HepG2 (cell line): Measurements from ENCODE around the gene EVI5. TPM values are rescaled to one million over a fixed set of nuclear protein-coding genes. Genes with fewer than 3 reads are reported as not detected.

Experiments used
- GFI1 ChIP-seq: sonication (generic); formaldehyde crosslinking; IDR thresholded peaks from 2 replicates; pipeline ENCODE4 v1.5.0; 2020; ENCODE audit warnings: missing genetic modification reagents, mild to moderate bottlenecking, borderline replicate concordance
- HNRNPLL ChIP-seq: fragments of 200-400 bp; formaldehyde crosslinking; IDR thresholded peaks from 2 replicates; pipeline ENCODE4 v1.6.1; 2017; ENCODE audit warnings: mild to moderate bottlenecking, low read depth, low read length; ENCODE audit not compliant: poor library complexity, severe bottlenecking
- NBN ChIP-seq: fragments of 450-650 bp; conservative IDR thresholded peaks from 2 replicates; pipeline ENCODE4 v1.6.1; 2017
- PHF20 ChIP-seq: sonication (generic); formaldehyde crosslinking; IDR thresholded peaks from 2 replicates; pipeline ENCODE4 v1.5.0; 2020; ENCODE audit warnings: mild to moderate bottlenecking, missing genetic modification reagents
- SOX6 ChIP-seq, 2 experiments: fragments of 450-650 bp in 1 of 2; sonication (generic) in 1 of 2; formaldehyde crosslinking in 1 of 2; IDR thresholded peaks; 2 replicates each; pipeline versions ENCODE4 v1.4.0 to v1.6.1; 2017 to 2020; ENCODE audit warnings: antibody characterized with exemption in 1 of 2, mild to moderate bottlenecking in 1 of 2, missing genetic modification reagents in 1 of 2
- THAP8 ChIP-seq: sonication (generic); formaldehyde crosslinking; IDR thresholded peaks from 2 replicates; pipeline ENCODE4 v1.5.1; 2020; ENCODE audit warnings: missing genetic modification reagents, mild to moderate bottlenecking, borderline replicate concordance
- TOPORS ChIP-seq: sonication (generic); formaldehyde crosslinking; IDR thresholded peaks from 2 replicates; pipeline ENCODE4 v1.8.0; 2023; ENCODE audit warnings: mild to moderate bottlenecking, missing genetic modification reagents
- ZBED4 ChIP-seq: sonication (generic); formaldehyde crosslinking; IDR thresholded peaks from 2 replicates; pipeline ENCODE4 v1.4.0; 2020; ENCODE audit warnings: missing genetic modification reagents, borderline replicate concordance
- ZFY ChIP-seq: sonication (generic); formaldehyde crosslinking; IDR thresholded peaks from 2 replicates; pipeline ENCODE4 v1.4.0; 2020; ENCODE audit warnings: missing genetic modification reagents
- ZNF430 ChIP-seq: sonication (generic); formaldehyde crosslinking; IDR thresholded peaks from 2 replicates; pipeline ENCODE4 v1.9.0; 2021; ENCODE audit warnings: mild to moderate bottlenecking, missing genetic modification reagents
- ZNF687 ChIP-seq: sonication (generic); formaldehyde crosslinking; IDR thresholded peaks from 2 replicates; pipeline ENCODE4 v1.5.1; 2020; ENCODE audit warnings: mild to moderate bottlenecking, missing genetic modification reagents, moderate library complexity
- polyA plus RNA-seq, 8 experiments: library from polyadenylated mRNA; depleted of rRNA in 3 of 8; stranded (reverse) in 7 of 8; unstranded in 1 of 8; fragments of >200 nt; fragmentation: Illumina TruSeq in 4 of 8; extraction: Trizol in 4 of 8; gene quantifications; 2 replicates each; pipeline versions ENCODE4 v1.2.1 to v1.2.3, GENCODE V29; 2011 to 2016; ENCODE audit warnings: low read depth in 4 of 8, missing spikeins in 1 of 8, mixed read lengths in 1 of 8; ENCODE audit not compliant: insufficient read depth in 1 of 8
- total RNA-seq, 5 experiments: library from RNA; depleted of rRNA; stranded (reverse); fragments of >200 nt; fragmentation: Illumina TruSeq; extraction: Trizol; gene quantifications; 2 replicates each; pipeline ENCODE4 v1.2.3, GENCODE V29; 2016; ENCODE audit warnings: low read depth in 1 of 5
- TF ChIP-seq, protein P1 (sequence below): sonication (generic); formaldehyde crosslinking; IDR thresholded peaks from 2 replicates; pipeline ENCODE4 v1.5.1; 2020; ENCODE audit warnings: mild to moderate bottlenecking, missing genetic modification reagents, borderline replicate concordance

EVI5 gene
- total and polyA plus RNA-seq, 2 of the 13 experiments (the other 11 are each of a cell fraction or from before 2014, with no cell fraction given), result 4.0 to 12.6 TPM

DNA sequence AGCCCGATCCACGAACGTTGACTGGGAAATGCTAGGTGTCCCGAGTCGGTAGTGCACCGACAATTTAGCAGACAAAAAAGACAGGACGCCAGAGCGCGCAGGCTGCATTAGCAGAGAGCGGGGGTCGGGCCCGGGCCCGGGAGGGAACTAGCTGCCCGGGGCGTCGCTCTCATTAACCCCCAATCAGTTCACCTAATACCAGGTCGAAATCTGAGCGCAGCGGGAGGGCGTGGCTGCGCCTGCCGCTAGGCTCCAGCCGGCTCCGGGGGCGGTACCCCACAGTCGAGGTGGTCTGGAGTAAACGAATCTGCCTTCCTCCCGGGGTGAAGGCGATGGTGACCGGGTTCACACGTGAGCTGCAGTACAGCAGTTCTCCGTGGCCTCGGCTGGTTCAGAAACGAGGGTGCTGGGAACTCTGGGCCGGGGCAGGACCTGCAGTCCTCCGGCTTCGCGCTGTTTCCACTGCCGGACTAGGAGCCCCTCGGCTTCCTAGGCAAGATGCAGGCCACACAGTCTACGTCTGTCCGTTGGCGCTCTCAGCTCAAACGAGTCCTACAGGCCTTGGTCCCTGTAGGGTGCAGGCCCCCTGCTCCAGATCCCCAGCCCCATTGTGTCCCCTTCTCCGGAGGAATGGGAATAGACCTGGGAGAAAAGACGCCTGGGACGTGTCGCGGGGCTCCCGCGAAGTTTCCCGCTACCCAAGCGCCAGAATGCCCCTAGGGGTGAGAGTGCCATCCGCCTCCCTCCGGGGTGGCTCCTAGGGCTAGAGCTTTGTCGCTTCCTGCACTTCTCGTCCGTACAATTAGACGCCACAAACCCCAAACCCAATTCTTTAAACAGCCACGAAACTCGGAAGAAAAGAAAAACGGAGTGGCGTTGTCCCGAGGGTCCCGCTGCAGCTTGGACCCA is 300.2 kb downstream of the EVI5 start (continued):
- TF ChIP-seq ZNF687 (CRISPR knock-in tag), result peak; percentile 60
- 0 out of 2 replicates have a peak, but pooled peaks have one; percentile 23 for TF ChIP-seq TOPORS
- TF ChIP-seq NBN, result no peak
- TF ChIP-seq GFI1, result peak; percentile 16; the same call in 1 of the 2 replicates
- TF ChIP-seq, protein P1, sequence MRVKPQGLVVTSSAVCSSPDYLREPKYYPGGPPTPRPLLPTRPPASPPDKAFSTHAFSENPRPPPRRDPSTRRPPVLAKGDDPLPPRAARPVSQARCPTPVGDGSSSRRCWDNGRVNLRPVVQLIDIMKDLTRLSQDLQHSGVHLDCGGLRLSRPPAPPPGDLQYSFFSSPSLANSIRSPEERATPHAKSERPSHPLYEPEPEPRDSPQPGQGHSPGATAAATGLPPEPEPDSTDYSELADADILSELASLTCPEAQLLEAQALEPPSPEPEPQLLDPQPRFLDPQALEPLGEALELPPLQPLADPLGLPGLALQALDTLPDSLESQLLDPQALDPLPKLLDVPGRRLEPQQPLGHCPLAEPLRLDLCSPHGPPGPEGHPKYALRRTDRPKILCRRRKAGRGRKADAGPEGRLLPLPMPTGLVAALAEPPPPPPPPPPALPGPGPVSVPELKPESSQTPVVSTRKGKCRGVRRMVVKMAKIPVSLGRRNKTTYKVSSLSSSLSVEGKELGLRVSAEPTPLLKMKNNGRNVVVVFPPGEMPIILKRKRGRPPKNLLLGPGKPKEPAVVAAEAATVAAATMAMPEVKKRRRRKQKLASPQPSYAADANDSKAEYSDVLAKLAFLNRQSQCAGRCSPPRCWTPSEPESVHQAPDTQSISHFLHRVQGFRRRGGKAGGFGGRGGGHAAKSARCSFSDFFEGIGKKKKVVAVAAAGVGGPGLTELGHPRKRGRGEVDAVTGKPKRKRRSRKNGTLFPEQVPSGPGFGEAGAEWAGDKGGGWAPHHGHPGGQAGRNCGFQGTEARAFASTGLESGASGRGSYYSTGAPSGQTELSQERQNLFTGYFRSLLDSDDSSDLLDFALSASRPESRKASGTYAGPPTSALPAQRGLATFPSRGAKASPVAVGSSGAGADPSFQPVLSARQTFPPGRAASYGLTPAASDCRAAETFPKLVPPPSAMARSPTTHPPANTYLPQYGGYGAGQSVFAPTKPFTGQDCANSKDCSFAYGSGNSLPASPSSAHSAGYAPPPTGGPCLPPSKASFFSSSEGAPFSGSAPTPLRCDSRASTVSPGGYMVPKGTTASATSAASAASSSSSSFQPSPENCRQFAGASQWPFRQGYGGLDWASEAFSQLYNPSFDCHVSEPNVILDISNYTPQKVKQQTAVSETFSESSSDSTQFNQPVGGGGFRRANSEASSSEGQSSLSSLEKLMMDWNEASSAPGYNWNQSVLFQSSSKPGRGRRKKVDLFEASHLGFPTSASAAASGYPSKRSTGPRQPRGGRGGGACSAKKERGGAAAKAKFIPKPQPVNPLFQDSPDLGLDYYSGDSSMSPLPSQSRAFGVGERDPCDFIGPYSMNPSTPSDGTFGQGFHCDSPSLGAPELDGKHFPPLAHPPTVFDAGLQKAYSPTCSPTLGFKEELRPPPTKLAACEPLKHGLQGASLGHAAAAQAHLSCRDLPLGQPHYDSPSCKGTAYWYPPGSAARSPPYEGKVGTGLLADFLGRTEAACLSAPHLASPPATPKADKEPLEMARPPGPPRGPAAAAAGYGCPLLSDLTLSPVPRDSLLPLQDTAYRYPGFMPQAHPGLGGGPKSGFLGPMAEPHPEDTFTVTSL (CRISPR knock-in tag), result peak; percentile 61; the same call in 1 of the 2 replicates
- peak; percentile 43 for TF ChIP-seq ZFY (CRISPR knock-in tag)
- TF ChIP-seq ZNF430 (CRISPR knock-in tag), result 0 out of 2 replicates have a peak, but pooled peaks have one; percentile 14
- 0 out of 2 replicates have a peak, but pooled peaks have one; percentile 2 for TF ChIP-seq THAP8
- 0 out of 2 replicates have a peak, but pooled peaks have one; percentile 12 for TF ChIP-seq ZBED4
- peak; percentile 34; the same call in 1 of the 2 replicates for TF ChIP-seq PHF20
- TF ChIP-seq SOX6 (IDR thresholded peaks at IDR 0.05), result no peak
- TF ChIP-seq SOX6 (CRISPR knock-in tag; IDR thresholded peaks at IDR 0.05), result 0 out of 2 replicates have a peak, but pooled peaks have one; percentile 11
- TF ChIP-seq HNRNPLL, result peak; percentile 50
